Peyer's patch (tissue), 4 donors: ENCODE results near the gene GALNT2.

ENCODE experiments used
- POLR2A ChIP-seq, 2 donors: fragments of 450-650 bp; IDR thresholded peaks; one replicate each; pipeline ENCODE4 v1.5.1; 2017; ENCODE audit warnings: antibody characterized with exemption in 2 of 2, mild to moderate bottlenecking in 2 of 2, moderate library complexity in 2 of 2
- TF ChIP-seq, protein P1 (sequence below), 6 experiments: fragments of 450-650 bp in 4 of 6; fragments of 200-600 bp in 2 of 6; sonication (generic) in 1 of 6; IDR thresholded peaks; one replicate each; pipeline ENCODE4 v1.5.1; 2017 to 2019; ENCODE audit warnings: antibody characterized with exemption in 6 of 6, mild to moderate bottlenecking in 3 of 6, moderate library complexity in 1 of 6

DNA sequence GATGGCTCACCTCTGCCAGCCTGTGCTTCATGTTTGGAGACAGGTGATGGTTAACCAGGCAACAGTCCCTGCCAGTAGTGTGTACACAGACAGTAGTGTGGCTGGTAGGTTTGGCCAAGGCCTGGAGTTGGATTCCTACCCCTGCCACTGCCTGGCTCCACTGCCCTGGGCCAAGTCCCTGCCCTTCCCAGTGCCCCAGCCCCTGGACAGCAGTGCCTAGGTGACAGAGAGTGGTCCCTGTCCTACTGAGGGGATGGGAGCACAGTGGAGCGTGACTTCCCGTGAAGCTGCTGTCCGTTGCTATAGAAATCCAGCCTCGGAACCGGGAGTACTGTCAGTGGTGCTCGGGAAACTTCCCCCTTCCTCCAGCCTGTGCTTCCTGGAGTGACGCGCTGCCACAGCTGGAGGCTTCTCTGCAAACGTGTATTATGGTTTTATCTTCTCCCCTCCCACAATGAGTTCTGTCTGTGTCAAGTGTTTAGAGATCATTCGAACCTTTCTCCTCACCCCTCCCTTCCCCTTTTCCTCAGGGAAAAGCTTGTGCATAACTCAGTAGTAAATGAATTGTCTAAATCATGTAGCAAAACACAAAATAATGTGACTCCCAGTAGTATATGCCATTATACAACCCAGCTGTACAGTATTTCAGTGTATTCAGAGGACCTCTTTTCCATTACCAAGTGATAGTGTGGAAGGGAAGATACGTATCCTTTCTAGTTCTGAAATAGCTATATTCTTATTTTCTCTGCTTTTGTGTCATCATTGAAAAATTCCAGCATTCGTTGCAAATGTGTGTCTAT lies 73.4 kb downstream of the GALNT2 start:
- TF ChIP-seq, protein P1, sequence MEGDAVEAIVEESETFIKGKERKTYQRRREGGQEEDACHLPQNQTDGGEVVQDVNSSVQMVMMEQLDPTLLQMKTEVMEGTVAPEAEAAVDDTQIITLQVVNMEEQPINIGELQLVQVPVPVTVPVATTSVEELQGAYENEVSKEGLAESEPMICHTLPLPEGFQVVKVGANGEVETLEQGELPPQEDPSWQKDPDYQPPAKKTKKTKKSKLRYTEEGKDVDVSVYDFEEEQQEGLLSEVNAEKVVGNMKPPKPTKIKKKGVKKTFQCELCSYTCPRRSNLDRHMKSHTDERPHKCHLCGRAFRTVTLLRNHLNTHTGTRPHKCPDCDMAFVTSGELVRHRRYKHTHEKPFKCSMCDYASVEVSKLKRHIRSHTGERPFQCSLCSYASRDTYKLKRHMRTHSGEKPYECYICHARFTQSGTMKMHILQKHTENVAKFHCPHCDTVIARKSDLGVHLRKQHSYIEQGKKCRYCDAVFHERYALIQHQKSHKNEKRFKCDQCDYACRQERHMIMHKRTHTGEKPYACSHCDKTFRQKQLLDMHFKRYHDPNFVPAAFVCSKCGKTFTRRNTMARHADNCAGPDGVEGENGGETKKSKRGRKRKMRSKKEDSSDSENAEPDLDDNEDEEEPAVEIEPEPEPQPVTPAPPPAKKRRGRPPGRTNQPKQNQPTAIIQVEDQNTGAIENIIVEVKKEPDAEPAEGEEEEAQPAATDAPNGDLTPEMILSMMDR (IDR thresholded peaks at IDR 0.05) = no peak
- TF ChIP-seq POLR2A (IDR thresholded peaks at IDR 0.05) = no peak
